ENCODE data around the gene ATXN1. TPM values are rescaled to one million over a fixed set of nuclear protein-coding genes. Genes with fewer than 3 reads are reported as not detected.

The ATXN1 gene
- total RNA-seq, 1 experiment from 2014 or later: 25.6 TPM

GRCh38 chr6:16752206-16752866 lies 8.9 kb downstream of the ATXN1 start:
- peak; percentile 90 for DNase-seq (ENCODE audit: low spot score)
- peaks cover 52% of the 10 kb centered on the region for H3K4me1 ChIP-seq (ENCODE audit: insufficient read depth, low read length, poor library complexity, severe bottlenecking)
- no TSS peak for BruUV-seq (replicated peaks)
- CTCF ChIA-PET: interaction anchor here (0.6 kb wide), 1 partner anchor 43 kb away, joined by 5 read pairs; no protein-coding TSS in a partner anchor
- H3K27me3 ChIP-seq (replicated peaks; ENCODE audit: insufficient read depth, low read depth, low read length, poor library complexity): no peaks in the 10 kb centered on the region
- TF ChIP-seq CTCF (conservative IDR thresholded peaks at IDR 0.05; ENCODE audit: low read depth, low read length): no peak
- no peak for TF ChIP-seq EZH2 (IDR thresholded peaks at IDR 0.05; ENCODE audit: borderline replicate concordance, low read depth, low read length, poor library complexity, severe bottlenecking)
- H3K4me3 ChIP-seq (ENCODE audit: low read depth, low read length, poor library complexity, severe bottlenecking): no peak overlapping the region
- intact Hi-C loops (cut with micrococcal nuclease; ENCODE audit: unreplicated experiment): no loop called here
- H3K27ac ChIP-seq (ENCODE audit: low read depth, low read length, poor library complexity, severe bottlenecking): peak overlapping the region; percentile 73
- H3K36me3 ChIP-seq (ENCODE audit: insufficient read depth, low read length, poor library complexity, severe bottlenecking): no peaks in the 10 kb centered on the region
- H3K9me3 ChIP-seq (ENCODE audit: low read depth, low read length, poor library complexity, severe bottlenecking): no peaks in the 10 kb centered on the region
- POLR2A ChIA-PET (ENCODE audit: low non-redundant PET): no interaction called here

GRCh38 chr6:16751251-16751946 lies 9.9 kb downstream of the ATXN1 start:
- intact Hi-C loops (cut with micrococcal nuclease; ENCODE audit: unreplicated experiment): no loop called here
- Histone ChIP-seq H3K4me3 (ENCODE audit: low read depth, low read length, poor library complexity, severe bottlenecking) (no peak overlapping the region), H3K27ac (ENCODE audit: low read depth, low read length, poor library complexity, severe bottlenecking) (peak overlapping the region; percentile 73), H3K36me3 (ENCODE audit: insufficient read depth, low read length, poor library complexity, severe bottlenecking) (no peaks in the 10 kb centered on the region), H3K4me1 (ENCODE audit: insufficient read depth, low read length, poor library complexity, severe bottlenecking) (peaks cover 51% of the 10 kb centered on the region), H3K27me3 (replicated peaks; ENCODE audit: insufficient read depth, low read depth, low read length, poor library complexity) (no peaks in the 10 kb centered on the region), H3K9me3 (ENCODE audit: low read depth, low read length, poor library complexity, severe bottlenecking) (no peaks in the 10 kb centered on the region)
- ChIA-PET CTCF (interaction anchor here (0.6 kb wide), 1 partner anchor 42 kb away, joined by 5 read pairs; no protein-coding TSS in a partner anchor), POLR2A (ENCODE audit: low non-redundant PET) (no interaction called here)
- TF ChIP-seq EZH2 (IDR thresholded peaks at IDR 0.05; ENCODE audit: borderline replicate concordance, low read depth, low read length, poor library complexity, severe bottlenecking) (no peak), CTCF (conservative IDR thresholded peaks at IDR 0.05; ENCODE audit: low read depth, low read length) (no peak)
- DNase-seq (ENCODE audit: low spot score): no peak
- no TSS peak for BruUV-seq (replicated peaks)

GRCh38 chr6:16750566-16750965 lies 10.7 kb downstream of the ATXN1 start:
- TF ChIP-seq EZH2 (IDR thresholded peaks at IDR 0.05; ENCODE audit: borderline replicate concordance, low read depth, low read length, poor library complexity, severe bottlenecking) (no peak), CTCF (conservative IDR thresholded peaks at IDR 0.05; ENCODE audit: low read depth, low read length) (no peak)
- H3K4me1 ChIP-seq (ENCODE audit: insufficient read depth, low read length, poor library complexity, severe bottlenecking): peaks cover 49% of the 10 kb centered on the region
- POLR2A ChIA-PET (ENCODE audit: low non-redundant PET): no interaction called here
- H3K9me3 ChIP-seq (ENCODE audit: low read depth, low read length, poor library complexity, severe bottlenecking): no peaks in the 10 kb centered on the region
- BruUV-seq (replicated peaks): no TSS peak
- H3K36me3 ChIP-seq (ENCODE audit: insufficient read depth, low read length, poor library complexity, severe bottlenecking): no peaks in the 10 kb centered on the region
- no peak overlapping the region for H3K27ac ChIP-seq (ENCODE audit: low read depth, low read length, poor library complexity, severe bottlenecking)
- no peaks in the 10 kb centered on the region for H3K27me3 ChIP-seq (replicated peaks; ENCODE audit: insufficient read depth, low read depth, low read length, poor library complexity)
- intact Hi-C loops (cut with micrococcal nuclease; ENCODE audit: unreplicated experiment): no loop called here
- no peak overlapping the region for H3K4me3 ChIP-seq (ENCODE audit: low read depth, low read length, poor library complexity, severe bottlenecking)
- CTCF ChIA-PET: no interaction called here
- no peak for DNase-seq (ENCODE audit: low spot score)
